Endodermal cell (in vitro differentiated cells): Measurements from ENCODE around the gene CCDC102A. TPM values are rescaled to one million over a fixed set of nuclear protein-coding genes. Genes with fewer than 3 reads are reported as not detected.
A peak's percentile ranks its signal among the peaks of the same experiment; 100 is the strongest.

Source experiments
- DNase-seq: peaks from one replicate; pipeline ENCODE4 v3.0.0-alpha.2; 2017
- H3K27ac ChIP-seq: 2 replicates; pipeline ENCODE4 v1.5.1; 2013; ENCODE audit warnings: mild to moderate bottlenecking, low read depth, low read length, moderate library complexity
- H3K27me3 ChIP-seq: 2 replicates; pipeline ENCODE4 v1.6.1; 2013; ENCODE audit warnings: mild to moderate bottlenecking, low read length, moderate library complexity; ENCODE audit not compliant: insufficient read depth, control insufficient read depth, poor library complexity, severe bottlenecking
- H3K36me3 ChIP-seq: 2 replicates; pipeline ENCODE4 v1.7.0; 2013; ENCODE audit warnings: mild to moderate bottlenecking, low read length, moderate library complexity; ENCODE audit not compliant: control insufficient read depth, insufficient read depth
- H3K4me1 ChIP-seq: one replicate; pipeline ENCODE4 v1.7.0; 2013; ENCODE audit warnings: low read length; ENCODE audit not compliant: control insufficient read depth, insufficient read depth
- H3K4me3 ChIP-seq: 2 replicates; pipeline ENCODE4 v1.5.1; 2013; ENCODE audit warnings: mild to moderate bottlenecking, low read length, moderate library complexity
- H3K9ac ChIP-seq: 2 replicates; pipeline ENCODE4 v1.6.1; 2013; ENCODE audit warnings: mild to moderate bottlenecking, low read length, moderate library complexity; ENCODE audit not compliant: poor library complexity, severe bottlenecking; ENCODE audit errors: extremely low read depth
- H3K9me3 ChIP-seq: 2 replicates; pipeline ENCODE4 v1.6.1; 2013; ENCODE audit warnings: mild to moderate bottlenecking, low read length, moderate library complexity; ENCODE audit not compliant: control insufficient read depth
- H3K27ac Mint-ChIP-seq: 2 replicates; pipeline ENCODE4 v1.8.0; 2020; ENCODE audit warnings: mixed read lengths
- H3K27me3 Mint-ChIP-seq: 2 replicates; pipeline ENCODE4 v1.8.0; 2021; ENCODE audit warnings: mild to moderate bottlenecking, mixed read lengths; ENCODE audit not compliant: insufficient read depth
- H3K36me3 Mint-ChIP-seq: 2 replicates; pipeline ENCODE4 v1.8.0; 2020; ENCODE audit warnings: low read depth, mixed read lengths
- H3K4me1 Mint-ChIP-seq: 2 replicates; pipeline ENCODE4 v1.8.0; 2020; ENCODE audit warnings: mixed read lengths
- H3K4me3 Mint-ChIP-seq: 2 replicates; pipeline ENCODE4 v1.8.0; 2020; ENCODE audit warnings: mild to moderate bottlenecking, moderate library complexity, mixed read lengths
- H3K9me3 Mint-ChIP-seq: 2 replicates; pipeline ENCODE4 v1.8.0; 2020; ENCODE audit warnings: mild to moderate bottlenecking, mixed read lengths
- CTCF ChIP-seq: fragments of 200-600 bp; sonication (generic); conservative IDR thresholded peaks from 2 replicates; pipeline ENCODE4 v1.5.0; 2021; ENCODE audit warnings: antibody characterized with exemption, mild to moderate bottlenecking
- WGBS, 2 experiments: methylation state at CpG; one replicate each; pipeline versions ENCODE4 v1.1.5 to v1.1.7; 2013; ENCODE audit warnings: missing lambda C conversion rate in 2 of 2, mixed read lengths in 1 of 2; ENCODE audit not compliant: insufficient coverage in 1 of 2, insufficient read length in 1 of 2; 5-methylcytosine and 5-hydroxymethylcytosine counted together
- total RNA-seq, 2 donors: library from RNA; stranded (reverse); fragmentation: NEBNext Ultra II Directional in 1 of 2; extraction: Animal tissue kit (Norgen Biotek cat#: 25700) in 1 of 2; gene quantifications; 2 replicates in 1 of 2; 3 replicates in 1 of 2; pipeline ENCODE4 v1.2.1, GENCODE V29; 2021

Gene CCDC102A
- total RNA-seq, 2 donors from 2014 or later, result 6.7 to 9.8 TPM

GRCh38 chr16:57519796-57520360 is 16.5 kb downstream of the CCDC102A start:
- Histone ChIP-seq H3K4me3 (no peak overlapping the region), H3K36me3 (peaks cover 4% of the 10 kb centered on the region), H3K9me3 (no peaks in the 10 kb centered on the region), H3K27me3 (no peaks in the 10 kb centered on the region), H3K27ac (no peak overlapping the region), H3K4me1 (no peaks in the 10 kb centered on the region), H3K9ac (no peak overlapping the region)
- Mint-ChIP-seq H3K9me3 (no peaks in the 10 kb centered on the region), H3K27me3 (peaks cover 6% of the 10 kb centered on the region), H3K36me3 (peaks cover 15% of the 10 kb centered on the region), H3K4me1 (no peaks in the 10 kb centered on the region), H3K4me3 (no peak overlapping the region), H3K27ac (no peak overlapping the region)
- TF ChIP-seq CTCF, result peak; percentile 99
- 35 to 44% methylated on average over 9 to 10 of the region's 10 CpGs for WGBS, 2 experiments
- DNase-seq, result peak; percentile 94

DNA sequence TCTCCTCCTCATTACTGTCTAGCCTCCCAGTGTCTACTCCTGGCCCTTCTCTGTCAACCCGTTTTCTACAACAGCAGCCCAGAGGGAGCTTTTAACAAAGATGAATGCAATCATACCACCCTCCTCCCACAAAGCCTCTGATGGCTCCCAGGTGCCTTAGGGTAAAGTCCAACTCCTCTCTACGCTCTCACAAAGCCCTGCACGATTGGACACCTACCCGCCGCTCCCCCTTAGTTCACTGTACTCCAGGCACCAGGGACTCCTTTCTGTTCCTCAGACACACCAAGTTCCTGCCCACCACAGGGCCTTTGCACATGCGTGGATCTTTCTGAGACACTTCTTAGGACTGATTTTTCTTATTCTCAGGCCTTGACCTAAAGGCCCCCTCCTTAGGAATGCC is 17.4 kb downstream of the CCDC102A start:
- no peaks in the 10 kb centered on the region for H3K4me1 Mint-ChIP-seq
- no peak overlapping the region for H3K9ac ChIP-seq
- H3K36me3 Mint-ChIP-seq, result peaks cover 17% of the 10 kb centered on the region
- peaks cover 3% of the 10 kb centered on the region for H3K27me3 Mint-ChIP-seq
- H3K27ac ChIP-seq, result no peak overlapping the region
- no peaks in the 10 kb centered on the region for H3K9me3 ChIP-seq
- H3K4me3 Mint-ChIP-seq, result no peak overlapping the region
- DNase-seq, result no peak
- H3K36me3 ChIP-seq, result peaks cover 4% of the 10 kb centered on the region
- H3K27me3 ChIP-seq, result no peaks in the 10 kb centered on the region
- H3K9me3 Mint-ChIP-seq, result no peaks in the 10 kb centered on the region
- no peak for TF ChIP-seq CTCF
- 81 to 89% methylated on average over 2 to 6 of the region's 6 CpGs for WGBS, 2 experiments
- no peaks in the 10 kb centered on the region for H3K4me1 ChIP-seq
- no peak overlapping the region for H3K27ac Mint-ChIP-seq
- H3K4me3 ChIP-seq, result no peak overlapping the region

DNA sequence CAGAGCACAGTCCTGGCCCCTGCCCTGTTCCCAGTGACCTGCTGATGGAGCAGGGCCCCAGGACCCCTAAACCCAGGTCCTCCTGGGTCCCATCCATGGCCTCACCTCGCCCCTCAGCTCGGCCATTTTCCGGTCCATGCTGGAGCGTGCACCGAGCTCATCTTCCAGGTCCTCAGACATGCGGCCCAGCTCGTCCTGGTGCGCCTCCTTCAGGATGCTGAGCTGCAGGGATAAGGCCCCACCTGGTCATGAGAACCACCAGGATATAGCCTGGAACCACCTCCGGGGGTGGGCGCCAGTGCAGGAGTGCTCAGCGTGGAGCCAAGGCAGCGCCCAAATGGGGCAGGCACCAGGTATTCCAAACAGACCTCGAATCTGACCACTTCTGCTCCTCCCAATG is 17.9 kb downstream of the CCDC102A start:
- Histone ChIP-seq H3K27me3 (no peaks in the 10 kb centered on the region), H3K9me3 (no peaks in the 10 kb centered on the region), H3K36me3 (peaks cover 4% of the 10 kb centered on the region), H3K4me3 (no peak overlapping the region), H3K9ac (no peak overlapping the region), H3K27ac (no peak overlapping the region), H3K4me1 (no peaks in the 10 kb centered on the region)
- 93% methylated on average over 10 to 13 of the region's 13 CpGs for WGBS, 2 experiments
- Mint-ChIP-seq H3K27me3 (peaks cover 3% of the 10 kb centered on the region), H3K27ac (no peak overlapping the region), H3K9me3 (no peaks in the 10 kb centered on the region), H3K4me1 (no peaks in the 10 kb centered on the region), H3K36me3 (peaks cover 18% of the 10 kb centered on the region), H3K4me3 (no peak overlapping the region)
- TF ChIP-seq CTCF, result peak; percentile 29
- DNase-seq, result peak; percentile 73
